Measurements from ENCODE around the gene MAGI1. TPM values are rescaled to one million over a fixed set of nuclear protein-coding genes. Genes with fewer than 3 reads are reported as not detected.

Gene MAGI1
- total and polyA plus RNA-seq, 2 donors (not counting 1 experiment from before 2014, with no cell fraction given) = 0.10 to 0.22 TPM

GRCh38 chr3:65952842-65953241 is 85.9 kb downstream of the MAGI1 start:
- H3K4me3 Mint-ChIP-seq = no peak overlapping the region
- no peaks in the 10 kb centered on the region for H3K27me3 Mint-ChIP-seq
- intact Hi-C loops (cut with micrococcal nuclease) = no loop called here
- Histone ChIP-seq H3K9me3 (ENCODE audit: control extremely low read depth in 1 of 3, control insufficient read depth in 2 of 3, insufficient read depth in 1 of 3, low read length in 2 of 3) (no peaks in the 10 kb centered on the region), H2AFZ (ENCODE audit: insufficient read depth, low read depth, low read length, poor library complexity, severe bottlenecking) (no peak overlapping the region), H3K79me2 (ENCODE audit: control insufficient read depth, insufficient read depth, low read length) (no peaks in the 10 kb centered on the region), H3K27me3 (replicated peaks in 1 of 4; ENCODE audit: control extremely low read depth in 1 of 4, control insufficient read depth in 3 of 4, insufficient read depth in 4 of 4, low read length in 3 of 4) (no peaks in the 10 kb centered on the region), H4K20me1 (ENCODE audit: control insufficient read depth, insufficient read depth, low read length, poor library complexity, severe bottlenecking) (no peaks in the 10 kb centered on the region), H3K4me1 (ENCODE audit: control insufficient read depth in 2 of 2, insufficient read depth in 2 of 2, low read length in 2 of 2) (no peaks in the 10 kb centered on the region), H3K27ac (ENCODE audit: low read length in 2 of 2) (no peak overlapping the region), H3K9ac (ENCODE audit: low read length) (no peak overlapping the region), H3K4me3 (ENCODE audit: control extremely low read depth in 1 of 5, extremely low read depth in 1 of 5, insufficient read depth in 1 of 5, low read depth in 2 of 5, low read length in 4 of 5) (no peak overlapping the region), H3K4me2 (replicated peaks; ENCODE audit: low read depth, low read length, poor library complexity, severe bottlenecking) (no peak overlapping the region), H3K36me3 (replicated peaks in 1 of 2; ENCODE audit: control extremely low read depth in 1 of 2, control insufficient read depth in 1 of 2, extremely low read depth in 1 of 2, insufficient read depth in 2 of 2, low read length in 1 of 2) (no peaks in the 10 kb centered on the region)
- H3K27ac Mint-ChIP-seq = no peak overlapping the region
- TF ChIP-seq EZH2 (IDR thresholded peaks at IDR 0.05; ENCODE audit: borderline replicate concordance, insufficient read depth, low read depth, low read length, poor library complexity, severe bottlenecking) = no peak
- TF ChIP-seq CTCF (IDR thresholded peaks at IDR 0.05) = no peak
- ChIA-PET POLR2A (no interaction called here), CTCF (no interaction called here)
- WGBS (ENCODE audit: insufficient coverage) = 83% methylated on average over 1 of the region's 1 CpG
- H3K4me1 Mint-ChIP-seq = no peaks in the 10 kb centered on the region
- ATAC-seq (ENCODE audit: low read depth) (no peak), DNase-seq (no peak)
- peaks cover 2% of the 10 kb centered on the region for H3K9me3 Mint-ChIP-seq (ENCODE audit: insufficient read depth)

GRCh38 chr3:65951836-65952505 is 86.7 kb downstream of the MAGI1 start:
- no peaks in the 10 kb centered on the region for H4K20me1 ChIP-seq (ENCODE audit: control insufficient read depth, insufficient read depth, low read length, poor library complexity, severe bottlenecking)
- intact Hi-C loops (cut with micrococcal nuclease) = no loop called here
- H3K36me3 ChIP-seq (replicated peaks in 1 of 2; ENCODE audit: control extremely low read depth in 1 of 2, control insufficient read depth in 1 of 2, extremely low read depth in 1 of 2, insufficient read depth in 2 of 2, low read length in 1 of 2) = no peaks in the 10 kb centered on the region
- H3K9ac ChIP-seq (ENCODE audit: low read length) = no peak overlapping the region
- TF ChIP-seq CTCF (IDR thresholded peaks at IDR 0.05) (no peak), EZH2 (IDR thresholded peaks at IDR 0.05; ENCODE audit: borderline replicate concordance, insufficient read depth, low read depth, low read length, poor library complexity, severe bottlenecking) (no peak)
- H3K27me3 Mint-ChIP-seq = no peaks in the 10 kb centered on the region
- no peak overlapping the region for H3K27ac Mint-ChIP-seq
- no peaks in the 10 kb centered on the region for H3K4me1 ChIP-seq (ENCODE audit: control insufficient read depth in 2 of 2, insufficient read depth in 2 of 2, low read length in 2 of 2)
- no peaks in the 10 kb centered on the region for H3K4me1 Mint-ChIP-seq
- H3K4me3 ChIP-seq (ENCODE audit: control extremely low read depth in 1 of 5, extremely low read depth in 1 of 5, insufficient read depth in 1 of 5, low read depth in 2 of 5, low read length in 4 of 5) = no peak overlapping the region
- POLR2A ChIA-PET = no interaction called here
- ATAC-seq (ENCODE audit: low read depth) = no peak
- H3K4me2 ChIP-seq (replicated peaks; ENCODE audit: low read depth, low read length, poor library complexity, severe bottlenecking) = no peak overlapping the region
- H3K27ac ChIP-seq (ENCODE audit: low read length in 2 of 2) = no peak overlapping the region
- CTCF ChIA-PET = no interaction called here
- WGBS (ENCODE audit: insufficient coverage) = no CpG with 5 or more reads among the region's 4 CpGs
- peaks cover under 1% of the 10 kb centered on the region for H3K9me3 Mint-ChIP-seq (ENCODE audit: insufficient read depth)
- no peaks in the 10 kb centered on the region for H3K9me3 ChIP-seq (ENCODE audit: control extremely low read depth in 1 of 3, control insufficient read depth in 2 of 3, insufficient read depth in 1 of 3, low read length in 2 of 3)
- H3K79me2 ChIP-seq (ENCODE audit: control insufficient read depth, insufficient read depth, low read length) = no peaks in the 10 kb centered on the region
- DNase-seq = no peak
- H3K27me3 ChIP-seq (replicated peaks in 1 of 4; ENCODE audit: control extremely low read depth in 1 of 4, control insufficient read depth in 3 of 4, insufficient read depth in 4 of 4, low read length in 3 of 4) = no peaks in the 10 kb centered on the region
- no peak overlapping the region for H3K4me3 Mint-ChIP-seq
- H2AFZ ChIP-seq (ENCODE audit: insufficient read depth, low read depth, low read length, poor library complexity, severe bottlenecking) = no peak overlapping the region
